PC-3 (cell line): ENCODE data around the gene ERI3.

Source experiments
- CTCF ChIP-seq: fragments of 300-600 bp; sonication (generic); conservative IDR thresholded peaks from 2 replicates; pipeline ENCODE4 v1.5.1; 2017; ENCODE audit warnings: antibody characterized with exemption, low read depth, mild to moderate bottlenecking, low read length
- EZH2phosphoT487 ChIP-seq: fragments of 300-600 bp; sonication (generic); IDR thresholded peaks from 2 replicates; pipeline ENCODE4 v1.6.1; 2018; ENCODE audit warnings: mild to moderate bottlenecking, antibody characterized with exemption, low read length, borderline replicate concordance

GRCh38 chr1:44297695-44298400, 57.2 kb downstream of the ERI3 start:
- TF ChIP-seq CTCF (no peak), EZH2phosphoT487 (no peak)
